ENCODE data around the gene OR2B2.
A peak's percentile ranks its signal among the peaks of the same experiment; 100 is the strongest.

OR2B2 gene

DNA sequence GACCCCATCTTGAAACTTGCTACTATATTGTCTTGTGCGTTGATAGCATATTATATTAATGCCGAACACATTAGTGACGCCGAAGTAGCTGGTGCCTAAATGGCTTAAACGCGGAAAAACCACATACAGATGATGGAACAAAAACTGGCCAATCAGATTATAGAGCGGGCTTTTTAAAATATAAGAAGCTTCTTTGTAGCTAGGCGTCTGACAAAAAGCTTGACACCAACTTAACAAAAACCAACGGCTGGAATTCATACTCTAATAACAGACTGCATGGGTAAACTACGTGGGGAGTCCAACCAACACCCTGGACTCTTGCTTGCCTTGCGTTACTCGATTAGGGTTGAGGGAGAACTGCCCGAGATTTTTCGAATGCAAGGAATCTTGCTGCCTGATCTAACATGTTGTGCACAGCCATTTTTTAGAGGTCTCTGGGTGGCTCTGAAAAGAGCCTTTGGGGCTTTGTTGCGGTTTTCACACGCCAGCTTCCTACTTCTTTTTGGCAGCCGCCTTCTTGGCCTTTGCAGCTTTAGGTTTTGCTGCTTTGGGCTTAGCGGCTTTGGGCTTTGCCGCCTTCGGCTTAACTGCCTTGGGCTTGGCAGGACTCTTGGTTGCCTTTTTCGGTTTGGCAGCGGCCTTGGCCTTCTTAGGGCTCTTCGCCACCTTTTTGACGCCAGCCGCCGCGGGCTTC lies 45.7 kb downstream of the OR2B2 start:
- DNase-seq, result peak in 3 of 5 experiments; percentile 14 to 91 (median 68)

GRCh38 chr6:27865850-27866356 lies 46.3 kb downstream of the OR2B2 start:
- DNase-seq, result peak in 1 of 5 experiments; percentile 12

- peak; percentile 27 to 99 (median 59) for DNase-seq
Measured at GRCh38 chr6:27864906-27865849, 47.0 kb downstream of the OR2B2 start.

DNA sequence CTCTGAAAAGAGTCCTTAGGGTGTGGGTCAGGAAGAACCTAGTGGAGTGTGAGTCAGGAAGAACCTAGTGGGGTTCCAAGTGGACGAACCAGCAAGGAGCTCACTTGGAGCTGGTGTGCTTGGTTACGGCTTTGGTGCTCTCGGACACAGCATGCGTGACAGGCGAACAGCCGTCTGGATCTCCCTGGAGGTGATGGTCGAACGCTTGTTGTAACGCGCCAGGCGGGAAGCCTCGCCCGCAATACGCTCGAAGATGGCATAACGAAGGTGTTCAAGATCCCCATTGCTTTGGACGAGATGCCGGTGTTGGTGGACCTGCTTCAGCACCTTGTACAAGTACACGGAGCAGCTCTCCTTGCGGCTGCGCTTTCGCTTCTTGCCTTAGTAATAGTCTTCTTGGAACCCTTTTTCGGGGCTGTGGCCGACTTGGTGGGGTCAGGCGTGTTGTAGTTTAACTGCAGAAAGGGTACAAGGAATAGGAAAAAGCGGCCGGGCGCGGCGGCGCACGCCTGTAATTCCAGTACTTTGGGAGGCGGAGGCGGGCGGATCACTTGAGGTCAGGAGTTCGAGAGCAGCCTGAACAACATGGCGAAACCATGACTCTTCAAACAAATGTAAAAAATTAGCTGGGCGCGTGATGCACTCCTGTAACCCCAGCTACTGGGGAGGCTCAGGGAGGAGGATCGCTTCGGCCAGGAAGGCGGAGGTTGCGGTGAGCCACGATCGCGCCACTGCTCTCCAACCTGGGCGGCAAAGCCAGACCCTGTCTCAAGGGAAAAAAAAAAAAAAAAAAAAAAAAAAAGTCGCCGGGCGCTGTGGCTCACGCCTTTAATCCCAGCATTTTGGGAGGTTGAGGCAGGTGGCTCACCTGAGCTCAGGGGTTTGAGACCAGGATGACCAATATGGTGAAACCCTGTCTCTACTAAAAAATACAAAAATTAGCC lies 48.0 kb downstream of the OR2B2 start:
- peak in 1 of 5 experiments; percentile 64 for DNase-seq

DNA sequence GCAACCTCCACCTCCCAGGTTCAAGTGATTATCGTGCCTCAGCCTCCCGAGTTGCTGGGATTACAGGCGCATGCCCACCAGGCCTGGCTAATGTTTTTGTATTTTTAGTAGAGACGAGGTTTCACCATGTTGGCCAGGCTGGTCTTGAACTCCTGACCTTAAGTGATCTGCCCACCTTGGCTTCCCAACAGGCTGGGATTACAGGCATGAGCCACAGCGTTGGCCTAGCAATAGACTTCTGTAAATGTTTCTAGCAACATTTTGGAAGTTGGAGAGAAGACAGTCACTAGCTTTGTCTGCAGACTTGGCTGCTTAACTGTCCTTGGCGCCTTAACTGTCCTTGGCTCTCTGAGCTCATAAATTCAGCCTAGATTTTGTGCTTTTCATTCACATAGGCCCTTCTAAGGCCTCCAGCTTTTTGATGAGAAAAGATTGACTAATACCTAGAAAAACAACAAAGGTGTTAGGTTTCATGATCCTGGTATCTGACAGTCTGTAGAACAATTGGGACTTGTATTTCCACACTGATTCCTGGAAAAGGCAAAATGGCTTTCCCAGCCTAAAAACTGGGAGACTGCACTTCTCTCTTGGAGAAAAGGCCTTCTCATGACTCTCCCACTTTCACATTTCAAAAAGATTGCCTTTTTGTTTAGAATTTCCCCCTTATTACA lies 49.7 kb downstream of the OR2B2 start:
- no peak for DNase-seq

GRCh38 chr6:27861861-27862260 lies 50.3 kb downstream of the OR2B2 start:
- no peak for DNase-seq

DNA sequence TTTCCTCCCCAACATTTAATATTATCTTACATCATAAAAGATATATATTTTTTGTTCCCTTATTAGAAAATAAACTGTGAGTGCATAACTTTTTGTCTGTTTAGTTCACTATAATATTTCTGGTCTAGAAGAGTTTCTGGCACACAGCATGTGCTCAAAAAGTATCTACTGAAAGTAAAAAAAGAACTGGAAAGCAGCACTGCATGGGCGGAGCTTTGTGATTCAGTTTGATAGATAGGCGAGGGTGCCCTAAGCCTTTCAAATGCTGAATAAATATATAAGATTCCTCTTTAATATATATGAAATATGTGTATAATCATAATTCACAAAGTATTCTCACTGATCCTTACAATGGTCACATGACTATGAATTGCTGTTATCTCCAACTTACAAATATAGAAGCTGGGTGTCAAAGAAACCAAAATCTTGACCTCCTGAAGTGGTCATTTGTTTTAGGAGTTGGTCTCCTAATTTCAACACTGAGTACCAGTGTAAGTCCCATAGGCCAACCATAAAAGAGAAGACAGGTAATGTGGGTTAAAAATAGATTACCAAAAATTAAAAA lies 50.8 kb downstream of the OR2B2 start:
- DNase-seq, result no peak
